Liver (tissue), 9 donors: ENCODE data around the gene MAPKAP1. TPM values are rescaled to one million over a fixed set of nuclear protein-coding genes. Genes with fewer than 3 reads are reported as not detected.

Experiments used
- DNase-seq: peaks from one replicate; pipeline ENCODE4 v3.0.0-alpha.2; 2017; ENCODE audit warnings: low spot score
- H3K27ac ChIP-seq, 2 donors: one replicate each; pipeline ENCODE4 v1.7.0; 2013; ENCODE audit warnings: inconsistent platforms in 2 of 2, low read length in 2 of 2, control low read depth in 1 of 2, low read depth in 1 of 2, mild to moderate bottlenecking in 1 of 2
- H3K27me3 ChIP-seq, 4 donors: one replicate each; pipeline versions ENCODE4 v1.6.1 to v1.7.0; 2013; ENCODE audit warnings: low read length in 3 of 4, inconsistent platforms in 1 of 4, mild to moderate bottlenecking in 1 of 4, moderate library complexity in 1 of 4; ENCODE audit not compliant: control insufficient read depth in 4 of 4, insufficient read depth in 4 of 4
- H3K36me3 ChIP-seq, 4 donors: one replicate each; pipeline versions ENCODE4 v1.6.1 to v1.7.0; 2013; ENCODE audit warnings: low read length in 3 of 4, mild to moderate bottlenecking in 3 of 4, low read depth in 1 of 4, moderate library complexity in 1 of 4; ENCODE audit not compliant: control insufficient read depth in 4 of 4, insufficient read depth in 3 of 4
- H3K4me1 ChIP-seq, 4 donors: one replicate each; pipeline versions ENCODE4 v1.6.1 to v1.7.0; 2013; ENCODE audit warnings: low read length in 3 of 4, mild to moderate bottlenecking in 3 of 4, moderate library complexity in 1 of 4; ENCODE audit not compliant: control insufficient read depth in 4 of 4, insufficient read depth in 4 of 4
- H3K4me3 ChIP-seq, 3 donors: one replicate each; pipeline versions ENCODE4 v1.6.1 to v1.7.0; 2013; ENCODE audit warnings: low read length in 3 of 3, control low read depth in 1 of 3, low read depth in 1 of 3, mild to moderate bottlenecking in 1 of 3
- H3K9ac ChIP-seq, 2 donors: one replicate each; pipeline ENCODE4 v1.7.0; 2013; ENCODE audit warnings: low read length in 2 of 2, mild to moderate bottlenecking in 2 of 2, moderate library complexity in 2 of 2, control low read depth in 1 of 2, low read depth in 1 of 2
- H3K9me3 ChIP-seq, 4 donors: one replicate each; pipeline versions ENCODE4 v1.6.1 to v1.7.0; 2013; ENCODE audit warnings: low read length in 3 of 4; ENCODE audit not compliant: control insufficient read depth in 4 of 4
- CTCF ChIP-seq: fragments of 150-350 bp; IDR thresholded peaks from 2 replicates; pipeline ENCODE4 v1.5.1; 2017; ENCODE audit warnings: improper control_type of control experiment, low read depth, low read length; ENCODE audit not compliant: missing input control
- FOXA1 ChIP-seq: IDR thresholded peaks from 2 replicates; pipeline ENCODE4 v1.6.1; 2016; ENCODE audit warnings: antibody characterized with exemption
- FOXA2 ChIP-seq: IDR thresholded peaks from 2 replicates; pipeline ENCODE4 v1.6.1; 2016; ENCODE audit warnings: antibody characterized with exemption
- GABPA ChIP-seq, 2 donors: IDR thresholded peaks in 1 of 2; conservative IDR thresholded peaks in 1 of 2; 2 replicates each; pipeline ENCODE4 v1.6.1; 2016; ENCODE audit warnings: antibody characterized with exemption in 2 of 2, mild to moderate bottlenecking in 1 of 2, moderate library complexity in 1 of 2
- HNF4A ChIP-seq, 2 donors: conservative IDR thresholded peaks; 2 replicates each; pipeline ENCODE4 v1.6.1; 2016; ENCODE audit warnings: antibody characterized with exemption in 2 of 2, mild to moderate bottlenecking in 2 of 2
- HNF4G ChIP-seq: IDR thresholded peaks from 2 replicates; pipeline ENCODE4 v1.6.1; 2016; ENCODE audit warnings: antibody characterized with exemption
- JUND ChIP-seq, 2 donors: IDR thresholded peaks; 2 replicates each; pipeline ENCODE4 v1.6.1; 2016; ENCODE audit warnings: antibody characterized with exemption in 2 of 2
- NR2F2 ChIP-seq: IDR thresholded peaks from 2 replicates; pipeline ENCODE4 v1.6.1; 2016; ENCODE audit warnings: antibody characterized with exemption
- RAD21 ChIP-seq, 2 donors: IDR thresholded peaks; 2 replicates each; pipeline ENCODE4 v1.6.1; 2016; ENCODE audit warnings: antibody characterized with exemption in 2 of 2, mild to moderate bottlenecking in 2 of 2
- SP1 ChIP-seq: IDR thresholded peaks from 2 replicates; pipeline ENCODE4 v1.6.1; 2018; ENCODE audit warnings: antibody characterized with exemption, mild to moderate bottlenecking
- TAF1 ChIP-seq: conservative IDR thresholded peaks from 2 replicates; pipeline ENCODE4 v1.6.1; 2016; ENCODE audit warnings: antibody characterized with exemption, mild to moderate bottlenecking
- YY1 ChIP-seq: IDR thresholded peaks from 2 replicates; pipeline ENCODE4 v1.6.1; 2016; ENCODE audit warnings: antibody characterized with exemption, mild to moderate bottlenecking
- WGBS: extraction: QIAGEN DNeasy Blood & Tissue Kit; methylation state at CpG from one replicate; pipeline ENCODE4 v1.1.7; 2013; 5-methylcytosine and 5-hydroxymethylcytosine counted together
- polyA plus RNA-seq, 2 donors: library from polyadenylated mRNA; stranded (reverse) in 1 of 2; unstranded in 1 of 2; fragments of 200-250 nt in 1 of 2; fragments of >200 nt in 1 of 2; fragmentation: Nextera tagmentation in 1 of 2; extraction: Ambion mirVana in 1 of 2; gene quantifications; one replicate each; pipeline versions ENCODE4 v1.2.1 to v1.2.3, GENCODE V29; 2013 to 2015
- total RNA-seq, 2 donors: library from RNA; depleted of rRNA; stranded (reverse); fragments of >200 nt; gene quantifications; one replicate each; pipeline ENCODE4 v1.2.3, GENCODE V29; 2014
- TF ChIP-seq, protein P1 (sequence below): IDR thresholded peaks from 2 replicates; pipeline ENCODE4 v1.6.1; 2016; ENCODE audit warnings: antibody characterized with exemption
- TF ChIP-seq, protein P2 (sequence below): IDR thresholded peaks from 2 replicates; pipeline ENCODE4 v1.6.1; 2016; ENCODE audit warnings: antibody characterized with exemption
- TF ChIP-seq, protein P3 (sequence below): IDR thresholded peaks from 2 replicates; pipeline ENCODE4 v1.6.1; 2016; ENCODE audit warnings: antibody characterized with exemption
- donor health status: healthy.
- donor health status: healthy.
- donor health status: healthy.
- donor health status: healthy.
- donor health status: healthy.

Gene MAPKAP1
- total and polyA plus RNA-seq, 4 donors = 23.6 to 55.9 (median 32.7) TPM

- H3K4me1 ChIP-seq = peaks cover 0 to 2% (median 0%) of the 10 kb centered on the region in 4 donors
- TF ChIP-seq SP1 (no peak), NR2F2 (no peak), JUND (IDR thresholded peaks at IDR 0.05) (no peak), FOXA2 (no peak), FOXA1 (no peak), RAD21 (IDR thresholded peaks at IDR 0.05) (no peak), YY1 (no peak), HNF4A (conservative IDR thresholded peaks at IDR 0.05) (no peak), CTCF (no peak), GABPA (IDR thresholded peaks at IDR 0.05 in 1 of 2, conservative IDR thresholded peaks at IDR 0.05 in 1 of 2) (no peak), HNF4G (no peak)
- TF ChIP-seq, protein P1, sequence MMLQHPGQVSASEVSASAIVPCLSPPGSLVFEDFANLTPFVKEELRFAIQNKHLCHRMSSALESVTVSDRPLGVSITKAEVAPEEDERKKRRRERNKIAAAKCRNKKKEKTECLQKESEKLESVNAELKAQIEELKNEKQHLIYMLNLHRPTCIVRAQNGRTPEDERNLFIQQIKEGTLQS = no peak
- TF ChIP-seq, protein P2, sequence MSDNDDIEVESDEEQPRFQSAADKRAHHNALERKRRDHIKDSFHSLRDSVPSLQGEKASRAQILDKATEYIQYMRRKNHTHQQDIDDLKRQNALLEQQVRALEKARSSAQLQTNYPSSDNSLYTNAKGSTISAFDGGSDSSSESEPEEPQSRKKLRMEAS = no peak
- TF ChIP-seq, protein P3, sequence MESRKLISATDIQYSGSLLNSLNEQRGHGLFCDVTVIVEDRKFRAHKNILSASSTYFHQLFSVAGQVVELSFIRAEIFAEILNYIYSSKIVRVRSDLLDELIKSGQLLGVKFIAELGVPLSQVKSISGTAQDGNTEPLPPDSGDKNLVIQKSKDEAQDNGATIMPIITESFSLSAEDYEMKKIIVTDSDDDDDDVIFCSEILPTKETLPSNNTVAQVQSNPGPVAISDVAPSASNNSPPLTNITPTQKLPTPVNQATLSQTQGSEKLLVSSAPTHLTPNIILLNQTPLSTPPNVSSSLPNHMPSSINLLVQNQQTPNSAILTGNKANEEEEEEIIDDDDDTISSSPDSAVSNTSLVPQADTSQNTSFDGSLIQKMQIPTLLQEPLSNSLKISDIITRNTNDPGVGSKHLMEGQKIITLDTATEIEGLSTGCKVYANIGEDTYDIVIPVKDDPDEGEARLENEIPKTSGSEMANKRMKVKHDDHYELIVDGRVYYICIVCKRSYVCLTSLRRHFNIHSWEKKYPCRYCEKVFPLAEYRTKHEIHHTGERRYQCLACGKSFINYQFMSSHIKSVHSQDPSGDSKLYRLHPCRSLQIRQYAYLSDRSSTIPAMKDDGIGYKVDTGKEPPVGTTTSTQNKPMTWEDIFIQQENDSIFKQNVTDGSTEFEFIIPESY = no peak
- H3K9me3 ChIP-seq = no peaks in the 10 kb centered on the region
- no peak overlapping the region for H3K9ac ChIP-seq
- no peak overlapping the region for H3K27ac ChIP-seq
- H3K27me3 ChIP-seq = no peaks in the 10 kb centered on the region
- peaks cover 0 to 8% (median 3%) of the 10 kb centered on the region in 4 donors for H3K36me3 ChIP-seq
- no peak overlapping the region for H3K4me3 ChIP-seq
- no peak for DNase-seq
- 96% methylated on average over 3 of the region's 3 CpGs for WGBS
These were observed 21.8 kb downstream of the MAPKAP1 start for GRCh38 chr9:125685167-125685566.

- TF ChIP-seq HNF4G = no peak
- no peak for TF ChIP-seq RAD21 (IDR thresholded peaks at IDR 0.05)
- TF ChIP-seq TAF1 = no peak
- H3K4me3 ChIP-seq = no peak overlapping the region
- 97% methylated on average over 3 of the region's 3 CpGs for WGBS
- H3K4me1 ChIP-seq = peaks cover 0 to 2% (median 0%) of the 10 kb centered on the region in 4 donors
- no peaks in the 10 kb centered on the region for H3K9me3 ChIP-seq
- no peaks in the 10 kb centered on the region for H3K27me3 ChIP-seq
- H3K27ac ChIP-seq = no peak overlapping the region
- no peak overlapping the region for H3K9ac ChIP-seq
- DNase-seq = no peak
- H3K36me3 ChIP-seq = peaks cover 0 to 8% (median 3%) of the 10 kb centered on the region in 4 donors
These were observed 23.5 kb downstream of the MAPKAP1 start for GRCh38 chr9:125683486-125683885.

GRCh38 chr9:125682340-125682739 lies 24.7 kb downstream of the MAPKAP1 start:
- no peak for TF ChIP-seq HNF4G
- Histone ChIP-seq H3K27me3 (no peaks in the 10 kb centered on the region), H3K36me3 (peaks cover 0 to 8% (median 3%) of the 10 kb centered on the region in 4 donors), H3K9ac (no peak overlapping the region), H3K4me3 (no peak overlapping the region), H3K4me1 (peaks cover 0 to 2% (median 0%) of the 10 kb centered on the region in 4 donors), H3K27ac (no peak overlapping the region), H3K9me3 (no peaks in the 10 kb centered on the region)
- DNase-seq = no peak
- 92% methylated on average over 2 of the region's 2 CpGs for WGBS
